ENCODE data around the gene UMODL1. TPM values are rescaled to one million over a fixed set of nuclear protein-coding genes. Genes with fewer than 3 reads are reported as not detected.
"Not testable (repeated sequence)": the region's sequence is repeated elsewhere in the genome, so short reads cannot be mapped to it uniquely, and the experiment has no call there.

The UMODL1 gene
- polyA plus RNA-seq, 3 donors: not detected

GRCh38 chr21:42176859-42177258 is 105.7 kb downstream of the UMODL1 start:
- Mint-ChIP-seq H3K27me3 (ENCODE audit: low read depth in 3 of 3) (peaks cover 2 to 7% (median 3%) of the 10 kb centered on the region in 3 donors), H3K36me3 (no peaks in the 10 kb centered on the region), H3K4me1 (no peaks in the 10 kb centered on the region), H3K4me3 (no peak overlapping the region), H3K27ac (no peak overlapping the region), H3K9me3 (peaks cover 0 to 4% (median 0%) of the 10 kb centered on the region in 7 donors)
- DNase-seq: no peak
- no peak for TF ChIP-seq CTCF (IDR thresholded peaks at IDR 0.05)
- H4K20me1 ChIP-seq (ENCODE audit: insufficient read depth, low read length): no peaks in the 10 kb centered on the region
- no peak overlapping the region for H3K27ac ChIP-seq (ENCODE audit: low read depth in 1 of 2, low read length in 2 of 2)
- H3K9ac ChIP-seq (ENCODE audit: insufficient read depth, low read length, poor library complexity, severe bottlenecking): no peak overlapping the region
- H3K79me2 ChIP-seq (ENCODE audit: insufficient read depth, low read length): no peaks in the 10 kb centered on the region
- no peak overlapping the region for H2AFZ ChIP-seq (ENCODE audit: insufficient read depth, low read depth, low read length, poor library complexity, severe bottlenecking)
- H3K36me3 ChIP-seq (replicated peaks in 1 of 2; ENCODE audit: control insufficient read depth in 1 of 2, insufficient read depth in 2 of 2, low read length in 2 of 2): no peaks in the 10 kb centered on the region
- intact Hi-C loops (cut with micrococcal nuclease): no loop called here
- no peaks in the 10 kb centered on the region for H3K27me3 ChIP-seq (ENCODE audit: control insufficient read depth in 2 of 2, insufficient read depth in 2 of 2, low read length in 2 of 2)
- H3K4me1 ChIP-seq (ENCODE audit: control insufficient read depth in 1 of 2, insufficient read depth in 2 of 2, low read length in 2 of 2): no peaks in the 10 kb centered on the region
- H3K4me2 ChIP-seq (replicated peaks; ENCODE audit: extremely low read depth, low read length, poor library complexity, severe bottlenecking): no peak overlapping the region
- no CpG with 5 or more reads among the region's 3 CpGs for WGBS (ENCODE audit: insufficient coverage)
- H3K4me3 ChIP-seq (replicated peaks in 1 of 3; ENCODE audit: low read depth in 2 of 3, low read length in 3 of 3): no peak overlapping the region
- no peaks in the 10 kb centered on the region for H3K9me3 ChIP-seq (replicated peaks in 1 of 2; ENCODE audit: control insufficient read depth in 1 of 2, insufficient read depth in 1 of 2, low read length in 2 of 2)

GRCh38 chr21:42179316-42179715 is 108.2 kb downstream of the UMODL1 start:
- Histone ChIP-seq H3K27ac (ENCODE audit: low read depth in 1 of 2, low read length in 2 of 2) (no peak overlapping the region), H3K36me3 (replicated peaks in 1 of 2; ENCODE audit: control insufficient read depth in 1 of 2, insufficient read depth in 2 of 2, low read length in 2 of 2) (no peaks in the 10 kb centered on the region), H3K4me2 (replicated peaks; ENCODE audit: extremely low read depth, low read length, poor library complexity, severe bottlenecking) (no peak overlapping the region), H3K4me3 (replicated peaks in 1 of 3; ENCODE audit: low read depth in 2 of 3, low read length in 3 of 3) (no peak overlapping the region), H4K20me1 (ENCODE audit: insufficient read depth, low read length) (no peaks in the 10 kb centered on the region), H3K4me1 (ENCODE audit: control insufficient read depth in 1 of 2, insufficient read depth in 2 of 2, low read length in 2 of 2) (no peaks in the 10 kb centered on the region), H3K9ac (ENCODE audit: insufficient read depth, low read length, poor library complexity, severe bottlenecking) (no peak overlapping the region), H2AFZ (ENCODE audit: insufficient read depth, low read depth, low read length, poor library complexity, severe bottlenecking) (no peak overlapping the region), H3K27me3 (ENCODE audit: control insufficient read depth in 2 of 2, insufficient read depth in 2 of 2, low read length in 2 of 2) (no peaks in the 10 kb centered on the region), H3K9me3 (replicated peaks in 1 of 2; ENCODE audit: control insufficient read depth in 1 of 2, insufficient read depth in 1 of 2, low read length in 2 of 2) (peaks cover 0 to 6% of the 10 kb centered on the region in 2 donors), H3K79me2 (ENCODE audit: insufficient read depth, low read length) (no peaks in the 10 kb centered on the region)
- DNase-seq: no peak
- H3K27ac Mint-ChIP-seq: no peak overlapping the region
- peaks cover 0 to 4% (median under 1%) of the 10 kb centered on the region in 7 donors for H3K9me3 Mint-ChIP-seq
- no peaks in the 10 kb centered on the region for H3K36me3 Mint-ChIP-seq
- H3K4me3 Mint-ChIP-seq: no peak overlapping the region
- H3K4me1 Mint-ChIP-seq: no peaks in the 10 kb centered on the region
- 88% methylated on average over 1 of the region's 3 CpGs for WGBS (ENCODE audit: insufficient coverage)
- intact Hi-C loops (cut with micrococcal nuclease): no loop called here
- H3K27me3 Mint-ChIP-seq (ENCODE audit: low read depth in 3 of 3): peaks cover under 1 to 7% (median 1%) of the 10 kb centered on the region in 3 donors
- TF ChIP-seq CTCF (IDR thresholded peaks at IDR 0.05): no peak

- H3K4me1 ChIP-seq (ENCODE audit: control insufficient read depth in 1 of 2, insufficient read depth in 2 of 2, low read length in 2 of 2); H3K79me2 ChIP-seq (ENCODE audit: insufficient read depth, low read length); intact Hi-C loops (cut with micrococcal nuclease); H3K36me3 Mint-ChIP-seq; H3K36me3 ChIP-seq (replicated peaks in 1 of 2; ENCODE audit: control insufficient read depth in 1 of 2, insufficient read depth in 2 of 2, low read length in 2 of 2); H3K4me2 ChIP-seq (replicated peaks; ENCODE audit: extremely low read depth, low read length, poor library complexity, severe bottlenecking); H3K4me1 Mint-ChIP-seq; H3K9ac ChIP-seq (ENCODE audit: insufficient read depth, low read length, poor library complexity, severe bottlenecking); H3K27me3 ChIP-seq (ENCODE audit: control insufficient read depth in 2 of 2, insufficient read depth in 2 of 2, low read length in 2 of 2); H3K27ac Mint-ChIP-seq; H4K20me1 ChIP-seq (ENCODE audit: insufficient read depth, low read length); H3K9me3 Mint-ChIP-seq; H3K27ac ChIP-seq (ENCODE audit: low read depth in 1 of 2, low read length in 2 of 2); H2AFZ ChIP-seq (ENCODE audit: insufficient read depth, low read depth, low read length, poor library complexity, severe bottlenecking); H3K9me3 ChIP-seq (replicated peaks in 1 of 2; ENCODE audit: control insufficient read depth in 1 of 2, insufficient read depth in 1 of 2, low read length in 2 of 2); H3K4me3 ChIP-seq (replicated peaks in 1 of 3; ENCODE audit: low read depth in 2 of 3, low read length in 3 of 3); H3K27me3 Mint-ChIP-seq (ENCODE audit: low read depth in 3 of 3); H3K4me3 Mint-ChIP-seq; DNase-seq: not testable (repeated sequence)
- WGBS (ENCODE audit: insufficient coverage): no CpG with 5 or more reads among the region's 3 CpGs
Measured at GRCh38 chr21:42180001-42180400, 108.9 kb downstream of the UMODL1 start.
